Activated CD4-positive, alpha-beta T cell treated with anti-CD3 and anti-CD28 coated beads, Interleukin-2, amount 10 ng/mL, durations not matched to agents 24 days and 14 days (primary cell): Measurements from ENCODE around the gene RIPOR2. TPM values are rescaled to one million over a fixed set of nuclear protein-coding genes. Genes with fewer than 3 reads are reported as not detected.
"Not testable (repeated sequence)": the region's sequence is repeated elsewhere in the genome, so short reads cannot be mapped to it uniquely, and the experiment has no call there.

ENCODE experiments used
- DNase-seq: peaks from one replicate; pipeline ENCODE4 v3.0.0; 2022
- H3K27ac Mint-ChIP-seq: one replicate; pipeline ENCODE4 v1.8.0; 2022; ENCODE audit warnings: mild to moderate bottlenecking, mixed read lengths
- H3K27me3 Mint-ChIP-seq: one replicate; pipeline ENCODE4 v1.8.0; 2022; ENCODE audit warnings: mixed read lengths
- H3K36me3 Mint-ChIP-seq: one replicate; pipeline ENCODE4 v1.8.0; 2022; ENCODE audit warnings: low read depth, mild to moderate bottlenecking, mixed read lengths
- H3K4me1 Mint-ChIP-seq: one replicate; pipeline ENCODE4 v1.8.0; 2021; ENCODE audit warnings: mixed read lengths
- H3K4me3 Mint-ChIP-seq: one replicate; pipeline ENCODE4 v1.8.0; 2022; ENCODE audit warnings: mild to moderate bottlenecking, moderate library complexity, mixed read lengths
- H3K9me3 Mint-ChIP-seq: one replicate; pipeline ENCODE4 v1.8.0; 2021; ENCODE audit warnings: mixed read lengths
- intact Hi-C: fragments of 100-400 bp; cut with micrococcal nuclease; formaldehyde crosslinking; loops from one replicate; pipeline ENCODE4 v1.15.1; 2023
- total RNA-seq: library from RNA; stranded (reverse); gene quantifications from 2 replicates; pipeline ENCODE4 v1.2.3, GENCODE V29; 2022

RIPOR2 gene
- total RNA-seq, 1 donor from 2014 or later = 25.3 TPM

DNA sequence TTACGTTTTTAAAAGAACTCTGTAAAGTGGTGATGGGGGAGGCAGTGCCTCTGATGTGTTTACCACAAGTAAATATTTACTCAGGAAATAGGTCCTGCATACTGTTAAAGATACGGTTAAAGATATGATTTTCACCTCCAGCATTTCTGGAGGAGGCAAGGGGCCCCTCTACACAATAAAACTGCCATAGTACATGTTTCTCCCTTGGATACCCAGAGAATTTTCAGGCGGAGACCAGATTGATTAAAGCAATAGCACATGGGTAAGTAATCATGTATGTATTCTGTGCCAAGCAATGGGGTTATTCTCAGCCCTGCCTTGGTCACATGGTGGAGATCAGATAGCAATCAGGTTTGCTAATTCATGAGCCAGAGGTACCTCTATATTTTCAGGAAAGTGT lies 9.6 kb downstream of the RIPOR2 start:
- peaks cover 72% of the 10 kb centered on the region for H3K4me1 Mint-ChIP-seq
- DNase-seq = peak; percentile 73
- intact Hi-C loops = no loop called here
- H3K9me3 Mint-ChIP-seq = peaks cover 6% of the 10 kb centered on the region
- H3K4me3 Mint-ChIP-seq = peak overlapping the region; percentile 79
- H3K36me3 Mint-ChIP-seq = peaks cover 32% of the 10 kb centered on the region
- no peaks in the 10 kb centered on the region for H3K27me3 Mint-ChIP-seq
- peak overlapping the region; percentile 85 for H3K27ac Mint-ChIP-seq

DNA sequence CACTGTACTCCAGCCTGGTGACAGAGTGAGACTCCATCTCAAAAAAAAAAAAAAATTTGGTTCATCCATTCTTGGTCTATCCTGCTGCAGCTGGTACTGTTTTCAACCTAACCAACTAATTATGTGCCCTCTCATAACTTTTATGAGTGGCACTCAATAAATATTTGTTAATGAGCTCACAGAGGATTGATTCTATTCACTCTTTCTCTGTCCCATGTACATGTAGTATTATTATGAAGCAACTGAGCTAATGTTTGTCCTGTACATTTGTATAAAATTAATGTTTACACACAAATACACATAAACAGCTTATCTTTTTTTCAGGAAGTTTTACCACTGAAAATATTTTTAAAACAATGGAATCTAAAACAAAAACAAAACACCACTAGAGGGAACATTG lies 10.1 kb downstream of the RIPOR2 start:
- Mint-ChIP-seq H3K36me3 (peaks cover 30% of the 10 kb centered on the region), H3K27me3 (no peaks in the 10 kb centered on the region), H3K27ac (peak overlapping the region; percentile 83), H3K4me3 (peak overlapping the region; percentile 58), H3K9me3 (peaks cover 6% of the 10 kb centered on the region), H3K4me1 (peaks cover 72% of the 10 kb centered on the region)
- no peak for DNase-seq
- intact Hi-C loops = loop anchor here (1.0 kb wide), 1 partner anchor 25 kb away; no protein-coding TSS in a partner anchor

DNA sequence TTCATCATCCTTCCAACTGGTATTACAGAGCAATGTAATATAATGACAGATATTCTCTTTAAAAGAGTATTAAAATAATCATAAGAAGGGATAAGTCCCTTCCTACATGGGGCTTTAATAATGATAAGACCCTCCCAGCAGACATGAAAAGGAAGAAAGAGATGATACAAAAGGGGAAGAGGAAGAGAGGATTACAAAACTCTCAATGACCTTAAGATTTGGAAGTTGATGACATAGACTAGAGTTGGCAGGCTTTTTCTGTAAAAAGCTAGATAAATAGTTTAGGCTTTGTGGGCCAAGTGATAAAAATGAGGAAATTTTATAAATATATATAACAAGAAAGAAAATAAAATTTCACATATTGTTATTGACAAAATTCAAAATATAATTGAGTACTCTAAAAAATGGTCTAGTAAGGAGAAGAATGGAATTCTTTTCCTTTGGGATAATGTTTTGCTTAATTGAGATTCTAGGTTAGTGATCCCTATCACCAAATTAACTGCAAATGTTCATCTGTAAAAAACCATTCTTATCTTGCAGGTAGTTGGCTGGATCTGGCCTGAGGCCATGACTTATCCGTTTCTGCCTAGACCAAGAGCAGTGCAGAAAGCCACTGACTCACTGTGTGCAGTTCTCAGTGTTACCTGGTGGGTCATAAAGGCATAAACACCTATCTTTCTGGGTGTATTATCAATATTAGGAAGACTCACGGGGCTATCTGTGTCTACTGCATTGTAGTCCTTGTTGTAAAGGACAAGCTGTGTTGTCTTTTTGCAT lies 11.0 kb downstream of the RIPOR2 start:
- Mint-ChIP-seq H3K36me3 (peaks cover 30% of the 10 kb centered on the region), H3K4me1 (peaks cover 74% of the 10 kb centered on the region), H3K27ac (peak overlapping the region; percentile 89), H3K27me3 (no peaks in the 10 kb centered on the region), H3K9me3 (peaks cover 6% of the 10 kb centered on the region), H3K4me3 (peak overlapping the region; percentile 74)
- intact Hi-C loops = loop anchor here (1.0 kb wide), 2 partner anchors 12 to 26 kb away; no protein-coding TSS in a partner anchor
- peak; percentile 71 for DNase-seq

GRCh38 chr6:24923885-24924401 lies 11.8 kb downstream of the RIPOR2 start:
- DNase-seq = no peak
- intact Hi-C loops = loop anchor here (1.0 kb wide), 1 partner anchor 12 kb away; no protein-coding TSS in a partner anchor
- peak overlapping the region; percentile 74 for H3K4me3 Mint-ChIP-seq
- peaks cover 74% of the 10 kb centered on the region for H3K4me1 Mint-ChIP-seq
- peaks cover 6% of the 10 kb centered on the region for H3K9me3 Mint-ChIP-seq
- H3K36me3 Mint-ChIP-seq = peaks cover 26% of the 10 kb centered on the region
- H3K27me3 Mint-ChIP-seq = no peaks in the 10 kb centered on the region
- H3K27ac Mint-ChIP-seq = peak overlapping the region; percentile 89

DNA sequence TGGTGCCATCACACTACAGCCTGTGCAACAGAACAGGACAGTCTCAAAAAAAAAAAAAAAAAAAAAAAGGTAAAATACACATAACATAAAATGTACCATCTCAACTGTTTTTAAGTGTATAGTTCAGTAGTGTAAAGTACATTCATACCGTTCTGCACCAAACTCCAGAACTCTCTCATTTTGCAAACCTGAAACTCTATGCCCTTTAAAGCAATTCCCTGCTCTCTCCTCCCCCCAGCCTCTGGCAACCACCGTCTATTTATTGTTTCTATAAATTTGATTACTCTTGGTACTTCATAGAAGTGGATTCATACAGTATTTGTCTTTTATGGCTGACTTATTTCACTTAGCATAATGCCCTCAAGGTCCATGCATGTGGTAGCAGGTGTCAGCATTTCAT lies 12.9 kb downstream of the RIPOR2 start:
- Mint-ChIP-seq H3K4me1 (peaks cover 78% of the 10 kb centered on the region), H3K9me3 (peaks cover 6% of the 10 kb centered on the region), H3K4me3 (peak overlapping the region; percentile 62), H3K27me3 (no peaks in the 10 kb centered on the region), H3K36me3 (peaks cover 28% of the 10 kb centered on the region), H3K27ac (peak overlapping the region; percentile 82)
- no peak for DNase-seq
- intact Hi-C loops = no loop called here

DNA sequence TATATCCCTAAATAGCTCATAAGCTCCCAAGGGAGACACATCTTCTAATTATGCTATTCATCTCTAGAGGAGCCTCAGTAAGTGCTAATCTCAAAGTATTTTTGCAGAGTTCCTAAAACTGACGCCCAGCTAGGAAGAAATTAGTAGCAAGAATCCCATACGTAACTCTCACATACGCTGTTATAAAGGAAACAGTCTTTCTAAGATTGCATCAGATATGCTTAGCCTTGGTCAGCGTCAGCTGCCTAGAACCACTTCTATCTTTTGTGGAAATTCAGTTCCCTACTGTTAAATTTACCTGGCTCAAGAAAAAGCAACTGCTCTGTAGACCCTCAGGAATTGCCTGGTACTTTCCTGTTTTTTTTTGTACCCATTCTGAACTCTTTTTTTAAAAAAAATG lies 13.6 kb downstream of the RIPOR2 start:
- Mint-ChIP-seq H3K4me3 (peak overlapping the region; percentile 62), H3K36me3 (peaks cover 25% of the 10 kb centered on the region), H3K27ac (peak overlapping the region; percentile 82), H3K9me3 (peaks cover 2% of the 10 kb centered on the region), H3K4me1 (peaks cover 74% of the 10 kb centered on the region), H3K27me3 (no peaks in the 10 kb centered on the region)
- DNase-seq = no peak
- intact Hi-C loops = no loop called here

DNA sequence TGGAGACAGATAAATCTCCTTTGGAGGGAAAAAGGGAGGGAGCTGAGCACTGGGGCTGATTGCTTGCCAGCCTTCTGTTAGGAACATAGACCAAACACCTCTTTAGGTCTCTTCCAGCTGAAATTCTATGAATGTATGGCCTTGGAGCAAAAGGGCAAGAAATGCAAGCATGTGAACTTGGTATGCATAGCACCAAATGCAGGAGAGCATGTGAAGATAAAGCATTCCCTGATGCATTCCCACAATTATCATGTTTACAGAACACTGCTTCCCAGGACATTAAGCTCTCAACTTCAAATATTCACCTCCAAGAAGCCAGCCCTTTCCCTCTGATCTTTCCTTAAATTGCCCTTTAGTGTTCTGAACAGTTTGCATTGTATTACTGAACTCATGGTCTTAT lies 15.6 kb downstream of the RIPOR2 start:
- peak overlapping the region; percentile 80 for H3K27ac Mint-ChIP-seq
- no peaks in the 10 kb centered on the region for H3K9me3 Mint-ChIP-seq
- no peak for DNase-seq
- H3K36me3 Mint-ChIP-seq = peaks cover 22% of the 10 kb centered on the region
- no peaks in the 10 kb centered on the region for H3K27me3 Mint-ChIP-seq
- intact Hi-C loops = no loop called here
- H3K4me3 Mint-ChIP-seq = peak overlapping the region; percentile 67
- H3K4me1 Mint-ChIP-seq = peaks cover 69% of the 10 kb centered on the region

GRCh38 chr6:24919056-24919892 lies 16.5 kb downstream of the RIPOR2 start:
- H3K4me1 Mint-ChIP-seq = peaks cover 71% of the 10 kb centered on the region
- intact Hi-C loops = loop anchor here (1.0 kb wide), 1 partner anchor 8 kb away; no protein-coding TSS in a partner anchor
- DNase-seq = peak; percentile 78
- peaks cover 26% of the 10 kb centered on the region for H3K36me3 Mint-ChIP-seq
- peak overlapping the region; percentile 67 for H3K4me3 Mint-ChIP-seq
- H3K9me3 Mint-ChIP-seq = no peaks in the 10 kb centered on the region
- H3K27me3 Mint-ChIP-seq = no peaks in the 10 kb centered on the region
- peak overlapping the region; percentile 80 for H3K27ac Mint-ChIP-seq

DNA sequence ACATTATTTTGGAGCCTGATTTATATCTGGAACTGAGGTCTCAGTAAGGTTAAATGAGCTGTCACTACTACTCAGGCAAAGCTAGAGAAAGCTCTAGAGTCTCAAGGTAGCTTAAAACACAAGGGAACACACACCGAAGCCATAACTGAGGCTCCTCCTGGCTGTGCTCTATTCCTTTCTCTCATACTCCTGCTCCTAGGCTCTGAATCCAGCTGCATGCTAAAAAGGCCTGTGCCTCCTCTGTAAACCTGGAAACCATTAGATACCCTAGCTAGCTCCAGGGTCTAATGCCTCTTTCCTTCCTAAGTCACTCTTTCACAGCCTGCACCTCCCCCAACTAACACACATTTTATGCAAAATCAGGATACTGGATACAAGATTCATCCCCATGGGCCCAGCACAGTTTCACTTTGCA lies 17.1 kb downstream of the RIPOR2 start:
- Mint-ChIP-seq H3K27me3 (no peaks in the 10 kb centered on the region), H3K36me3 (peaks cover 21% of the 10 kb centered on the region), H3K4me1 (peaks cover 69% of the 10 kb centered on the region), H3K9me3 (no peaks in the 10 kb centered on the region), H3K27ac (peak overlapping the region; percentile 80), H3K4me3 (peak overlapping the region; percentile 67)
- intact Hi-C loops = loop anchor here (1.0 kb wide), 1 partner anchor 7 kb away; no protein-coding TSS in a partner anchor
- DNase-seq = no peak

GRCh38 chr6:24916496-24916895 lies 19.3 kb downstream of the RIPOR2 start:
- no peaks in the 10 kb centered on the region for H3K9me3 Mint-ChIP-seq
- H3K4me3 Mint-ChIP-seq = no peak overlapping the region
- peaks cover 76% of the 10 kb centered on the region for H3K4me1 Mint-ChIP-seq
- no peaks in the 10 kb centered on the region for H3K27me3 Mint-ChIP-seq
- DNase-seq = no peak
- H3K36me3 Mint-ChIP-seq = peaks cover 25% of the 10 kb centered on the region
- intact Hi-C loops = no loop called here
- peak overlapping the region; percentile 58 for H3K27ac Mint-ChIP-seq

DNA sequence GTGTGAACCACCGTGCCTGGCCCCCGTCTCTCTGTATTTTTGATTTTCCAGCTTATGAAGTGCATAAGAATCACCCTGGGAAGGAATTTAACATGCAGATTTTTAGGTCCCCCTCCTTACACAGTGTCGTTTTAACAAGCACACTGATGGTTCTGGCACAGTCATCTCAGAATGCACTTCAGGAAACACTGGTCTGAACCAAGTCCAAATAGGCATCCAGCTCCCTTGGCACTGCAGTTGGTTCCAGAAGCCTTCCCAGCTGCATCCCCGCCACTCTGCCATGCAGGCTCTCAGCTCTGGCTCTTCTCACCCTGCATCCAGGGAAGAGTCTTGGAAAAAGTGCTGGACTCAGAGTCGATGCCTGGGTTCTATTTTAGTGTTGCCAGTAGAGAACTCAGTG lies 20.1 kb downstream of the RIPOR2 start:
- Mint-ChIP-seq H3K27me3 (no peaks in the 10 kb centered on the region), H3K4me1 (peaks cover 73% of the 10 kb centered on the region), H3K9me3 (no peaks in the 10 kb centered on the region), H3K4me3 (no peak overlapping the region), H3K36me3 (peaks cover 25% of the 10 kb centered on the region), H3K27ac (peak overlapping the region; percentile 77)
- intact Hi-C loops = no loop called here
- no peak for DNase-seq

GRCh38 chr6:24914082-24914481 lies 21.7 kb downstream of the RIPOR2 start:
- H3K27me3 Mint-ChIP-seq, intact Hi-C loops, H3K9me3 Mint-ChIP-seq, DNase-seq: not testable (repeated sequence)
- peak overlapping the region; percentile 28 for H3K4me3 Mint-ChIP-seq
- peak overlapping the region; percentile 20 for H3K27ac Mint-ChIP-seq
- H3K36me3 Mint-ChIP-seq = peaks cover 25% of the 10 kb centered on the region
- H3K4me1 Mint-ChIP-seq = peaks cover 72% of the 10 kb centered on the region

DNA sequence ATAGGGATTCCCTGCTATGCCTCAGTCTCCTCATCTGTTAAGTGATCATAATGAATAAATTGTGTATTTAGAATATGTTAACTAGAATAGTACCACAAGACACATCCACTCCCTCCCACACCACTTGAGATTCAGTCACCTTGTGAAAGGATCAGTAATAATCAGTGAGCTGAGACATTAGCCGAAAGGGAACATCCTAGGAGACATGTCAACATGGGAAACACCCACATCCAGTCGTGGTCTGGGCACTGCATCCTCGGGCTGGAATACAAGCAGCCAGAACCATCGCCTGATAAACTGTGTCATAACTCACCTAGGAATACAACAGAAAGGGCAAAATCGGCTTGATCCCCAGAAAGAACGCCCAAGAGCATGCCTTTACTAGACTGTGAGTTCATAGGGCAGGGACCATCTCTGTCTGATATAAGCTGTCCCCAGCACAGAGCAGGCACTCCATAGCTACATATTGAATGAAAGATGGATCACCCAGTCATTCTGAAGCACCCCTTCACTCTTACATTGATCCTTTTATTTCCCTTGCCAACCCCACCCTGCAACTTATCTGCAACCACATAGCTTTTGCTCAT lies 23.9 kb downstream of the RIPOR2 start:
- H3K4me3 Mint-ChIP-seq = peak overlapping the region; percentile 86
- H3K9me3 Mint-ChIP-seq = no peaks in the 10 kb centered on the region
- H3K4me1 Mint-ChIP-seq = peaks cover 78% of the 10 kb centered on the region
- DNase-seq = peak; percentile 58
- intact Hi-C loops = loop anchor here (1.0 to 2.0 kb wide), 3 partner anchors 7 to 80 kb away; no protein-coding TSS in a partner anchor
- no peaks in the 10 kb centered on the region for H3K27me3 Mint-ChIP-seq
- peaks cover 27% of the 10 kb centered on the region for H3K36me3 Mint-ChIP-seq
- H3K27ac Mint-ChIP-seq = peak overlapping the region; percentile 91
